Measurements from ENCODE around the gene KCNG4.

The KCNG4 gene

GRCh38 chr16:84182680-84183571, 56.9 kb downstream of the KCNG4 start:
- no peak for DNase-seq (ENCODE audit: low spot score)

- DNase-seq (ENCODE audit: low spot score), result no peak
These were observed 57.7 kb downstream of the KCNG4 start for GRCh38 chr16:84182104-84182503.

GRCh38 chr16:84181144-84181915, 58.5 kb downstream of the KCNG4 start:
- DNase-seq (ENCODE audit: low spot score), result no peak

- no peak for DNase-seq (ENCODE audit: low spot score)
These were observed 59.2 kb downstream of the KCNG4 start for GRCh38 chr16:84180519-84181140.

- no peak for DNase-seq (ENCODE audit: low spot score)
These were observed 60.0 kb downstream of the KCNG4 start for GRCh38 chr16:84179612-84180320.

- no peak for DNase-seq (ENCODE audit: low spot score)
These were observed 60.8 kb downstream of the KCNG4 start for GRCh38 chr16:84178892-84179611.

- no peak for DNase-seq (ENCODE audit: low spot score)
These were observed 61.6 kb downstream of the KCNG4 start for GRCh38 chr16:84178146-84178765.

GRCh38 chr16:84177741-84178073, 62.1 kb downstream of the KCNG4 start:
- no peak for DNase-seq (ENCODE audit: low spot score)

- no peak for DNase-seq (ENCODE audit: low spot score)
These were observed 63.4 kb downstream of the KCNG4 start for GRCh38 chr16:84176192-84177053.

- DNase-seq (ENCODE audit: low spot score), result peak; percentile 69
These were observed 64.3 kb downstream of the KCNG4 start for GRCh38 chr16:84175350-84176081.

- no peak for DNase-seq (ENCODE audit: low spot score)
These were observed 65.4 kb downstream of the KCNG4 start for GRCh38 chr16:84174396-84174795.

- DNase-seq (ENCODE audit: low spot score), result no peak
These were observed 70.0 kb downstream of the KCNG4 start for GRCh38 chr16:84169765-84170310.
